SK-N-SH (cell line): ENCODE data around the gene TMEM109. TPM values are rescaled to one million over a fixed set of nuclear protein-coding genes. Genes with fewer than 3 reads are reported as not detected.
A peak's percentile ranks its signal among the peaks of the same experiment; 100 is the strongest.

Source experiments
- CTCF ChIA-PET: fragments of 300-600, 350-600 bp; formaldehyde crosslinking; extraction: SDS; loops from one replicate; lab custom pipeline; 2021; lab: Yijun Ruan, JAX
- POLR2A ChIA-PET: fragments of 350-600 bp; sonication (Branson Sonifier 250); formaldehyde crosslinking; extraction: SDS; loops from one replicate; lab custom pipeline; 2020; ENCODE audit warnings: antibody characterized with exemption, inconsistent platforms; lab: Yijun Ruan, JAX
- DNase-seq: peaks from one replicate; pipeline ENCODE4 v3.0.0; 2012
- H2AFZ ChIP-seq: fragments of 200-600 bp; sonication (generic); 2 replicates; pipeline ENCODE4 v1.8.1; 2016; ENCODE audit warnings: antibody characterized with exemption, mild to moderate bottlenecking, low read depth
- H3F3A ChIP-seq: fragments of 200-600 bp; sonication (generic); replicated peaks from 2 replicates; pipeline ENCODE3; 2016; ENCODE audit warnings: antibody characterized with exemption, mild to moderate bottlenecking; ENCODE audit not compliant: insufficient read depth
- H3K27ac ChIP-seq, 2 experiments: fragments of 200-500 bp in 1 of 2; fragments of 200-600 bp in 1 of 2; sonication (Bioruptor generic) in 1 of 2; sonication (generic), shearing (Covaris generic) in 1 of 2; 2 replicates each; pipeline versions ENCODE4 v1.5.1 to v1.6.1; 2014 to 2016; ENCODE audit warnings: low read depth in 2 of 2, inconsistent platforms in 1 of 2, low read length in 1 of 2, mild to moderate bottlenecking in 1 of 2, mixed read lengths in 1 of 2
- H3K27me3 ChIP-seq: fragments of 200-600 bp; sonication (generic), shearing (Covaris generic); 2 replicates; pipeline ENCODE4 v1.6.1; 2016; ENCODE audit warnings: mixed run types; ENCODE audit not compliant: insufficient read depth
- H3K36me3 ChIP-seq, 2 experiments: fragments of 200-500 bp in 1 of 2; fragments of 200-600 bp in 1 of 2; sonication (Bioruptor generic) in 1 of 2; sonication (generic) in 1 of 2; replicated peaks in 1 of 2; 2 replicates each; pipeline versions ENCODE3 to v1.5.1; 2014 to 2016; ENCODE audit warnings: low read length in 1 of 2, mild to moderate bottlenecking in 1 of 2; ENCODE audit not compliant: insufficient read depth in 2 of 2, control insufficient read depth in 1 of 2
- H3K4me1 ChIP-seq, 2 experiments: fragments of 200-500 bp in 1 of 2; fragments of 200-600 bp in 1 of 2; sonication (Bioruptor generic) in 1 of 2; sonication (generic), shearing (Covaris generic) in 1 of 2; 2 replicates each; pipeline versions ENCODE4 v1.5.1 to v1.6.1; 2014 to 2016; ENCODE audit warnings: low read depth in 1 of 2, low read length in 1 of 2, mixed run types in 1 of 2; ENCODE audit not compliant: insufficient read depth in 2 of 2, control insufficient read depth in 1 of 2
- H3K4me2 ChIP-seq: fragments of 200-600 bp; sonication (generic), shearing (Covaris generic); 2 replicates; pipeline ENCODE4 v1.6.1; 2017; ENCODE audit warnings: mixed run types
- H3K4me3 ChIP-seq, 2 experiments: fragments of 200-500 bp in 1 of 2; fragments of 200-600 bp in 1 of 2; sonication (Bioruptor generic) in 1 of 2; sonication (generic), shearing (Covaris generic) in 1 of 2; 2 replicates each; pipeline versions ENCODE4 v1.5.1 to v1.8.1; 2014 to 2016; ENCODE audit warnings: low read depth in 2 of 2, inconsistent platforms in 1 of 2, low read length in 1 of 2, mild to moderate bottlenecking in 1 of 2, mixed read lengths in 1 of 2, moderate library complexity in 1 of 2
- H3K79me2 ChIP-seq: fragments of 200-600 bp; sonication (generic); 2 replicates; pipeline ENCODE4 v1.8.1; 2017; ENCODE audit warnings: mild to moderate bottlenecking; ENCODE audit not compliant: insufficient read depth
- H3K9ac ChIP-seq: fragments of 200-600 bp; sonication (generic); 2 replicates; pipeline ENCODE4 v1.6.1; 2017; ENCODE audit warnings: mixed run types
- H3K9me2 ChIP-seq: fragments of 200-600 bp; sonication (generic); 2 replicates; pipeline ENCODE4 v1.6.1; 2017; ENCODE audit warnings: mixed run types
- H3K9me3 ChIP-seq: fragments of 200-600 bp; sonication (generic); 2 replicates; pipeline ENCODE4 v1.6.1; 2017; ENCODE audit warnings: mixed run types, mild to moderate bottlenecking, moderate library complexity
- H4K20me1 ChIP-seq: fragments of 200-600 bp; sonication (generic); 2 replicates; pipeline ENCODE4 v1.6.1; 2017; ENCODE audit warnings: mild to moderate bottlenecking, mixed run types; ENCODE audit not compliant: insufficient read depth
- GABPA ChIP-seq: IDR thresholded peaks from 2 replicates; pipeline ENCODE4 v1.4.0; 2012; ENCODE audit warnings: low read depth, mild to moderate bottlenecking
- IRF3 ChIP-seq: fragments of 150-350 bp; IDR thresholded peaks from 2 replicates; pipeline ENCODE4 v1.6.1; 2016; ENCODE audit warnings: mild to moderate bottlenecking, low read depth, low read length
- MEF2A ChIP-seq: IDR thresholded peaks from 2 replicates; pipeline ENCODE4 v1.4.0; 2012; ENCODE audit warnings: low read depth, borderline replicate concordance
- MXI1 ChIP-seq: IDR thresholded peaks from 2 replicates; pipeline ENCODE4 v1.6.1; 2012; ENCODE audit warnings: mild to moderate bottlenecking, low read depth, low read length, improper control_type of control experiment
- NRF1 ChIP-seq: IDR thresholded peaks from 2 replicates; pipeline ENCODE4 v1.6.1; 2012; ENCODE audit warnings: low read depth, mild to moderate bottlenecking, low read length
- RCOR1 ChIP-seq: fragments of 150-350 bp; IDR thresholded peaks from 2 replicates; pipeline ENCODE4 v1.6.1; 2017; ENCODE audit warnings: antibody characterized with exemption, low read length
- REST ChIP-seq: IDR thresholded peaks from 2 replicates; pipeline ENCODE4 v1.6.1; 2012; ENCODE audit warnings: mild to moderate bottlenecking, low read depth, low read length, moderate library complexity
- RFX5 ChIP-seq: IDR thresholded peaks from 2 replicates; pipeline ENCODE4 v1.6.1; 2012; ENCODE audit warnings: mild to moderate bottlenecking, improper control_type of control experiment, low read length
- SMC3 ChIP-seq: IDR thresholded peaks from 2 replicates; pipeline ENCODE4 v1.6.1; 2012; ENCODE audit warnings: low read depth, low read length, improper control_type of control experiment
- TAF1 ChIP-seq: IDR thresholded peaks from 2 replicates; pipeline ENCODE4 v1.6.1; 2012; ENCODE audit warnings: low read depth, mild to moderate bottlenecking, low read length, moderate library complexity, borderline replicate concordance
- TCF12 ChIP-seq: IDR thresholded peaks from 2 replicates; pipeline ENCODE4 v1.4.0; 2012
- YY1 ChIP-seq: IDR thresholded peaks from 2 replicates; pipeline ENCODE4 v1.4.0; 2012; ENCODE audit warnings: low read depth, mild to moderate bottlenecking
- WGBS: methylation state at CpG from one replicate; pipeline ENCODE4 v1.1.6; 2017; ENCODE audit warnings: low lambda C conversion rate; 5-methylcytosine and 5-hydroxymethylcytosine counted together
- polyA plus RNA-seq, 3 experiments: library from polyadenylated mRNA; depleted of rRNA; stranded (reverse); fragments of >200 nt; gene quantifications; 2 replicates each; pipeline ENCODE4 v1.2.3, GENCODE V29; 2012

The TMEM109 gene
- polyA plus RNA-seq, 1 of the 3 experiments (the other 2 are of a cell fraction): 52.7 TPM

DNA sequence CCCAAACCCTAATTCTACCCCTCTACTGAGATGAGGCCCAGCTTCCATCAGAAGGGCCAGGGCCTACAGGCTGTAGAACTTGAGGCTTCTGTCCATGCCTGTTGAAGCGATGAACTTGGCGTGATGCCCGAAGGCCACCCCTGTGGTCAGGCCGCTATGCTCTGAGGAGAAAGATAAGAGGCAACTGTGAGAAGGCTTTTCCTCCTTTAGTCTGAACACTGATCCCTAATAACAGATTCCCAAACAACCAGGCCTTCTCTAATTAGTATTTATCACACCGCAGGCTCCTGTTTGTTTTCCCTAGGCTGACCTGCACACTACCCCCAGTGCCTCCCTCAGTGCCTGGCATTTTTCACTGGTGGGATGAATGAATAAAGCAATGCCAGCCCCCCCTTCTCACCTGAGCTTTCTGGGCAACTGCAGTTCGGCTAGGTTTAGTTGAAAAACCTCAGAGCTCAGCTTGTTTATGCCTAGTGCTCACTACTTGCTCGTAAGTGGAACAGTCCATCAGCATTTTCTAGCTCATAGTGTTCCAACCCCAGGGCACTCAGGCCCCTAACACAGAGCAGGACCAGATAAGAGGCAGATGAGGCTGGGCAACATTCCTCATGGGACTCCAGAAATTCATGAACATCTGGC is 22.7 kb upstream of the TMEM109 start:
- H3K4me1 ChIP-seq: peaks cover 0 to 11% of the 10 kb centered on the region in 2 experiments; a peak in 1 of 4 replicates
- no peak overlapping the region for H2AFZ ChIP-seq
- H3K4me3 ChIP-seq: no peak overlapping the region
- 96% methylated on average over 6 of the region's 7 CpGs for WGBS
- no peak overlapping the region for H3K9ac ChIP-seq
- H3K9me2 ChIP-seq: no peaks in the 10 kb centered on the region
- no peaks in the 10 kb centered on the region for H3K27me3 ChIP-seq
- H4K20me1 ChIP-seq: no peaks in the 10 kb centered on the region
- no peak for DNase-seq
- TF ChIP-seq NRF1 (no peak), MEF2A (no peak), RCOR1 (no peak), SMC3 (no peak), REST (no peak), YY1 (no peak), RFX5 (no peak), TCF12 (no peak), IRF3 (no peak)
- POLR2A ChIA-PET: no interaction called here
- no peaks in the 10 kb centered on the region for H3K79me2 ChIP-seq
- no peak overlapping the region for H3K4me2 ChIP-seq
- peaks cover 3% of the 10 kb centered on the region for H3F3A ChIP-seq
- CTCF ChIA-PET: interaction anchor here (1.6 to 21.9 kb wide), 3 partner anchors 7 to 116 kb away, joined by 5 to 550 read pairs (median 55); partner anchors contain the start of gene CCDC86
- peaks cover 31 to 39% of the 10 kb centered on the region in 2 experiments for H3K36me3 ChIP-seq
- peak overlapping the region in 1 of 2 experiments; percentile 3; a peak in 1 of 4 replicates for H3K27ac ChIP-seq
- H3K9me3 ChIP-seq: no peaks in the 10 kb centered on the region

DNA sequence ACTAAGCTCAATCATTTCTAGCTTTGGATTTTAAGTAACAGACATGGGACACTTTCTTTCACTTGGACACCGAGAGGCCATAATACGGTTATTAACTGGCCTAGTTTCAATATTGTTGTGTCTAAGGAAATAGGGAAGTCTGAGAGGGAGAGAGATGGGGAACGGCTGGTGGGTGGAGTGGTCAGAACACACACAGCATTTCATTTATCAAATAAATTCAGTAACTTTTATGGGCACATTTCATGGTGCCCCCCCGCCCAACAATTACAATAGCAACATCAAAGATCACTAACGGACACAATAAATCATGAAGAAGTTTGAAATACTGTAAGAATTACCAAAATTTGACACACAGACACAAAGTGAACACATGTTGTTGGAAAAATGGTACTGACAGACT is 18.3 kb upstream of the TMEM109 start:
- DNase-seq: no peak
- CTCF ChIA-PET: interaction anchor here (0.6 to 21.9 kb wide), 4 partner anchors 9 to 120 kb away, joined by 3 to 550 read pairs (median 4); partner anchors contain the start of gene CCDC86

More for the DNA sequence above, 18.3 kb upstream of the TMEM109 start:
- no peak overlapping the region for H3K4me3 ChIP-seq
- H3K27me3 ChIP-seq: no peaks in the 10 kb centered on the region
- no peak overlapping the region for H2AFZ ChIP-seq
- H3K4me1 ChIP-seq: peaks cover 0 to 11% of the 10 kb centered on the region in 2 experiments; a peak in 1 of 4 replicates
- no peak overlapping the region for H3K9ac ChIP-seq
- no peaks in the 10 kb centered on the region for H3K9me3 ChIP-seq
- peaks cover 13% of the 10 kb centered on the region for H3F3A ChIP-seq
- no peaks in the 10 kb centered on the region for H4K20me1 ChIP-seq
- no peak overlapping the region for H3K4me2 ChIP-seq
- H3K79me2 ChIP-seq: no peaks in the 10 kb centered on the region
- POLR2A ChIA-PET: no interaction called here
- H3K9me2 ChIP-seq: no peaks in the 10 kb centered on the region
- WGBS: 97% methylated on average over 5 of the region's 5 CpGs
- no peak overlapping the region for H3K27ac ChIP-seq
- H3K36me3 ChIP-seq: peaks cover 68 to 83% of the 10 kb centered on the region in 2 experiments
- TF ChIP-seq GABPA: no peak
- TF ChIP-seq MXI1: no peak
- no peak for TF ChIP-seq YY1
- no peak for TF ChIP-seq TAF1
